Testis (tissue), 3 donors: ENCODE results near the gene FRMD8. TPM values are rescaled to one million over a fixed set of nuclear protein-coding genes. Genes with fewer than 3 reads are reported as not detected.

Source experiments
- DNase-seq: peaks from one replicate; pipeline ENCODE4 v3.0.0-alpha.2; 2019
- H3K27ac ChIP-seq, 2 donors: fragments of 200-600 bp; sonication (generic); one replicate each; pipeline ENCODE4 v1.5.1; 2019
- H3K27me3 ChIP-seq: fragments of 200-600 bp; sonication (generic); one replicate; pipeline ENCODE4 v1.5.1; 2019
- H3K36me3 ChIP-seq: fragments of 200-600 bp; sonication (generic); one replicate; pipeline ENCODE4 v1.5.1; 2017; ENCODE audit warnings: low read depth; ENCODE audit errors: missing control alignments
- H3K4me1 ChIP-seq: fragments of 200-600 bp; sonication (generic); one replicate; pipeline ENCODE4 v1.5.1; 2019
- H3K4me3 ChIP-seq, 2 donors: fragments of 200-600 bp; sonication (generic); one replicate each; pipeline ENCODE4 v1.5.1; 2017 to 2019
- H3K9me3 ChIP-seq: fragments of 200-600 bp; sonication (generic); one replicate; pipeline ENCODE4 v1.5.1; 2017
- CTCF ChIP-seq, 3 experiments: fragments of 450-650 bp in 2 of 3; fragments of 200-600 bp in 1 of 3; sonication (generic) in 1 of 3; IDR thresholded peaks; one replicate each; pipeline ENCODE4 v1.5.1; 2016 to 2019; ENCODE audit warnings: antibody characterized with exemption in 3 of 3, mild to moderate bottlenecking in 2 of 3, moderate library complexity in 1 of 3
- POLR2A ChIP-seq: fragments of 450-650 bp; IDR thresholded peaks from one replicate; pipeline ENCODE4 v1.6.1; 2017; ENCODE audit warnings: antibody characterized with exemption, mild to moderate bottlenecking, moderate library complexity
- WGBS, 2 donors: methylation state at CpG; one replicate each; pipeline ENCODE4 v1.1.5; 2018; 5-methylcytosine and 5-hydroxymethylcytosine counted together
- intact Hi-C: fragments of 100-400 bp; cut with DNase I; formaldehyde crosslinking; loops from one replicate; pipeline ENCODE4 v1.15.1; 2023; ENCODE audit warnings: low total_unique reads
- polyA plus RNA-seq: library from polyadenylated mRNA; stranded (reverse); fragments of 350-450 nt; fragmentation: Illumina TruSeq; extraction: RNeasy Lipid Tissue Mini Kit (QIAGEN cat#74804); gene quantifications from one replicate; pipeline ENCODE4 v1.2.3, GENCODE V29; 2014; ENCODE audit warnings: low read depth, low replicate concordance; ENCODE audit not compliant: insufficient read depth
- total RNA-seq, 2 donors: library from RNA; depleted of rRNA; stranded (reverse); fragments of >200 nt; gene quantifications; one replicate each; pipeline ENCODE4 v1.2.3, GENCODE V29; 2016

Gene FRMD8
- total and polyA plus RNA-seq, 3 donors from 2014 or later: 31.4 to 118 (median 92.5) TPM

GRCh38 chr11:65390996-65391395 is 4.6 kb downstream of the FRMD8 start:
- H3K36me3 ChIP-seq: no peaks in the 10 kb centered on the region
- TF ChIP-seq CTCF (IDR thresholded peaks at IDR 0.05): no peak
- TF ChIP-seq POLR2A: no peak
- H3K27ac ChIP-seq: peak overlapping the region; percentile 35 to 50
- H3K4me1 ChIP-seq: peaks cover 59% of the 10 kb centered on the region
- peak; percentile 52 for DNase-seq
- H3K4me3 ChIP-seq: no peak overlapping the region
- intact Hi-C loops: no loop called here
- no peaks in the 10 kb centered on the region for H3K9me3 ChIP-seq
- H3K27me3 ChIP-seq: no peaks in the 10 kb centered on the region
- 0 to 61% methylated on average over 2 to 9 of the region's 9 CpGs for WGBS, 2 donors

- WGBS, 2 donors: 82 to 83% methylated on average over 12 to 13 of the region's 13 CpGs
- intact Hi-C loops: no loop called here
These were observed 5.9 kb downstream of the FRMD8 start for GRCh38 chr11:65392186-65392829.

GRCh38 chr11:65392899-65393298 is 6.5 kb downstream of the FRMD8 start:
- Histone ChIP-seq H3K27ac (no peak overlapping the region), H3K27me3 (no peaks in the 10 kb centered on the region), H3K4me3 (no peak overlapping the region), H3K9me3 (no peaks in the 10 kb centered on the region), H3K36me3 (no peaks in the 10 kb centered on the region), H3K4me1 (peaks cover 51% of the 10 kb centered on the region)
- no peak for TF ChIP-seq POLR2A
- TF ChIP-seq CTCF (IDR thresholded peaks at IDR 0.05): no peak
- DNase-seq: no peak
- intact Hi-C loops: no loop called here
- WGBS, 2 donors: 54 to 92% methylated on average over 4 to 5 of the region's 5 CpGs

More at GRCh38 chr11:65392186-65392829, 5.9 kb downstream of the FRMD8 start:
- no peaks in the 10 kb centered on the region for H3K27me3 ChIP-seq
- peaks cover 57% of the 10 kb centered on the region for H3K4me1 ChIP-seq
- no peak overlapping the region for H3K4me3 ChIP-seq
- TF ChIP-seq POLR2A (no peak), CTCF (IDR thresholded peaks at IDR 0.05) (no peak)
- no peak for DNase-seq
- H3K9me3 ChIP-seq: no peaks in the 10 kb centered on the region
- no peaks in the 10 kb centered on the region for H3K36me3 ChIP-seq
- peak overlapping the region in 1 of 2 donors; percentile 50 for H3K27ac ChIP-seq

GRCh38 chr11:65393513-65394079 is 7.2 kb downstream of the FRMD8 start:
- Histone ChIP-seq H3K9me3 (no peaks in the 10 kb centered on the region), H3K4me1 (peaks cover 44% of the 10 kb centered on the region), H3K4me3 (no peak overlapping the region), H3K27me3 (no peaks in the 10 kb centered on the region), H3K27ac (no peak overlapping the region), H3K36me3 (no peaks in the 10 kb centered on the region)
- no peak for TF ChIP-seq CTCF (IDR thresholded peaks at IDR 0.05)
- intact Hi-C loops: no loop called here
- WGBS, 2 donors: 86 to 88% methylated on average over 2 to 17 of the region's 17 CpGs
- DNase-seq: no peak

GRCh38 chr11:65394125-65394536 is 7.7 kb downstream of the FRMD8 start:
- TF ChIP-seq POLR2A (no peak), CTCF (IDR thresholded peaks at IDR 0.05) (no peak)
- Histone ChIP-seq H3K9me3 (no peaks in the 10 kb centered on the region), H3K27me3 (no peaks in the 10 kb centered on the region), H3K4me3 (no peak overlapping the region), H3K36me3 (no peaks in the 10 kb centered on the region), H3K4me1 (peaks cover 40% of the 10 kb centered on the region), H3K27ac (no peak overlapping the region)
- DNase-seq: no peak
- WGBS, 2 donors: 80 to 83% methylated on average over 1 to 16 of the region's 20 CpGs
- intact Hi-C loops: no loop called here
